Bronchial epithelial cell (primary cell): Measurements from ENCODE around the gene PUM1. TPM values are rescaled to one million over a fixed set of nuclear protein-coding genes. Genes with fewer than 3 reads are reported as not detected.

Experiments
- DNase-seq: peaks from one replicate; pipeline ENCODE4 v3.0.0-alpha.2; 2010; ENCODE audit warnings: low read depth
- FAIRE-seq: peaks from 2 replicates; lab custom pipeline; 2011; peaks lifted over from hg19 to GRCh38; lab: Jason Lieb, UNC
- H3K27me3 ChIP-seq: 2 replicates; pipeline ENCODE4 v1.5.1; 2011; ENCODE audit warnings: low read length; ENCODE audit not compliant: control insufficient read depth, insufficient read depth
- H3K36me3 ChIP-seq: 2 replicates; pipeline ENCODE4 v1.5.1; 2011; ENCODE audit warnings: low read length; ENCODE audit not compliant: control insufficient read depth, insufficient read depth
- H3K4me3 ChIP-seq: 2 replicates; pipeline ENCODE4 v1.5.1; 2011; ENCODE audit warnings: mild to moderate bottlenecking, low read depth, low read length, control low read depth
- total RNA-seq: library from RNA; depleted of rRNA; stranded (reverse); fragments of >200 nt; gene quantifications from 2 replicates; pipeline ENCODE4 v1.2.1, GENCODE V29; 2014
- TF ChIP-seq, protein P1 (sequence below): IDR thresholded peaks from 2 replicates; pipeline ENCODE4 v1.5.1; 2011; ENCODE audit warnings: mild to moderate bottlenecking, moderate library complexity, low read length, control low read depth, inconsistent platforms; ENCODE audit not compliant: insufficient read depth, severe bottlenecking

PUM1 gene, protein sequence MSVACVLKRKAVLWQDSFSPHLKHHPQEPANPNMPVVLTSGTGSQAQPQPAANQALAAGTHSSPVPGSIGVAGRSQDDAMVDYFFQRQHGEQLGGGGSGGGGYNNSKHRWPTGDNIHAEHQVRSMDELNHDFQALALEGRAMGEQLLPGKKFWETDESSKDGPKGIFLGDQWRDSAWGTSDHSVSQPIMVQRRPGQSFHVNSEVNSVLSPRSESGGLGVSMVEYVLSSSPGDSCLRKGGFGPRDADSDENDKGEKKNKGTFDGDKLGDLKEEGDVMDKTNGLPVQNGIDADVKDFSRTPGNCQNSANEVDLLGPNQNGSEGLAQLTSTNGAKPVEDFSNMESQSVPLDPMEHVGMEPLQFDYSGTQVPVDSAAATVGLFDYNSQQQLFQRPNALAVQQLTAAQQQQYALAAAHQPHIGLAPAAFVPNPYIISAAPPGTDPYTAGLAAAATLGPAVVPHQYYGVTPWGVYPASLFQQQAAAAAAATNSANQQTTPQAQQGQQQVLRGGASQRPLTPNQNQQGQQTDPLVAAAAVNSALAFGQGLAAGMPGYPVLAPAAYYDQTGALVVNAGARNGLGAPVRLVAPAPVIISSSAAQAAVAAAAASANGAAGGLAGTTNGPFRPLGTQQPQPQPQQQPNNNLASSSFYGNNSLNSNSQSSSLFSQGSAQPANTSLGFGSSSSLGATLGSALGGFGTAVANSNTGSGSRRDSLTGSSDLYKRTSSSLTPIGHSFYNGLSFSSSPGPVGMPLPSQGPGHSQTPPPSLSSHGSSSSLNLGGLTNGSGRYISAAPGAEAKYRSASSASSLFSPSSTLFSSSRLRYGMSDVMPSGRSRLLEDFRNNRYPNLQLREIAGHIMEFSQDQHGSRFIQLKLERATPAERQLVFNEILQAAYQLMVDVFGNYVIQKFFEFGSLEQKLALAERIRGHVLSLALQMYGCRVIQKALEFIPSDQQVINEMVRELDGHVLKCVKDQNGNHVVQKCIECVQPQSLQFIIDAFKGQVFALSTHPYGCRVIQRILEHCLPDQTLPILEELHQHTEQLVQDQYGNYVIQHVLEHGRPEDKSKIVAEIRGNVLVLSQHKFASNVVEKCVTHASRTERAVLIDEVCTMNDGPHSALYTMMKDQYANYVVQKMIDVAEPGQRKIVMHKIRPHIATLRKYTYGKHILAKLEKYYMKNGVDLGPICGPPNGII
- 38.7 and 48.6 TPM in 2 replicates for total RNA-seq

DNA sequence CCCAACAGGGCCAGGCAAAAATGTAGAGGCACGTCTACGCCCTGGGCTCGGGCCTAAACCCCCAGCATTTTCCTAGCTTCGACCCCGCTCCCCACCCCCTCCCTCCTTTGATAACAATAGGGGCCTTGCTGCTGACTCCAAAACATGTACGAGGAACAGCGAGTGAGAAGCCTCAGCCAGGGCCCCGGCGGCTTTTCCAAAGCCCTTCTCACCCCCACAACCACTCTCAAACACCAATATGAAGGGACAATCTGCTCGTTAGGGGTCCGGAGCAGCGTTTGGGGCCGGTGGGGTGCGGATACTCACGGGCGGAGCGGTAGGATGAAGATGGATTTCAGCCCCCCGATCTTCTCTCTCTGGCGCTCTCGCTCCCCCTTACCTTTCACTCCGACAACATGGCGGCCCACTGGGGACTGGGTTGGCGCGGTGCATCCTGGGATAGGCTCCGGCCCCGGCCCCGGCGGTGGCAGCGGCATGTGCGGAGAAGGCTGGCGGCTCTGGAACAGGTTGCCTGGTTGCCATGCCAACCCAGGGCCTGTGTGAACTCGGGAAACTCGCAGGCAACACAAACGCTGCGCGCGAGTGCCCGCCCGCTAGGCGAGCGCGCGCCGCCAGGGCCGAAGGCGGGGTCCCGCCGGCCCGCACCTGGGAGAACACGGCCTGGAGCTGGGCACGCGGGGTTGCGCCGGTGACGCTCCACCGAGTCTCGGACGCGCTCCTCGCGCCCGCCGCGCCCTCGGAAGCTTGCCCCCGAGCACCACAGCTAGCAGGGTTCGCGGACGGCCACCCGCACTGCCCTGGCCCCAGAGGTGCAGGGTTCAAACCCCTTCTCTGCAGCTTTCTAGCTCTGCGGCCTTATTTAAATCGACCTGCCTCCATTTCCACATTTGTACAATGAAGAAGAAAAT, at the start of gene PUM1:
Gene PUM1 (minus strand): TSS at position 408 of the 908 bp plus-strand sequence. CDS start 6,151 bp downstream, outside the sequence.
- FAIRE-seq (no peak), DNase-seq (peak; percentile 95)
- TF ChIP-seq, protein P1, sequence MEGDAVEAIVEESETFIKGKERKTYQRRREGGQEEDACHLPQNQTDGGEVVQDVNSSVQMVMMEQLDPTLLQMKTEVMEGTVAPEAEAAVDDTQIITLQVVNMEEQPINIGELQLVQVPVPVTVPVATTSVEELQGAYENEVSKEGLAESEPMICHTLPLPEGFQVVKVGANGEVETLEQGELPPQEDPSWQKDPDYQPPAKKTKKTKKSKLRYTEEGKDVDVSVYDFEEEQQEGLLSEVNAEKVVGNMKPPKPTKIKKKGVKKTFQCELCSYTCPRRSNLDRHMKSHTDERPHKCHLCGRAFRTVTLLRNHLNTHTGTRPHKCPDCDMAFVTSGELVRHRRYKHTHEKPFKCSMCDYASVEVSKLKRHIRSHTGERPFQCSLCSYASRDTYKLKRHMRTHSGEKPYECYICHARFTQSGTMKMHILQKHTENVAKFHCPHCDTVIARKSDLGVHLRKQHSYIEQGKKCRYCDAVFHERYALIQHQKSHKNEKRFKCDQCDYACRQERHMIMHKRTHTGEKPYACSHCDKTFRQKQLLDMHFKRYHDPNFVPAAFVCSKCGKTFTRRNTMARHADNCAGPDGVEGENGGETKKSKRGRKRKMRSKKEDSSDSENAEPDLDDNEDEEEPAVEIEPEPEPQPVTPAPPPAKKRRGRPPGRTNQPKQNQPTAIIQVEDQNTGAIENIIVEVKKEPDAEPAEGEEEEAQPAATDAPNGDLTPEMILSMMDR: no peak
- Histone ChIP-seq H3K36me3 (no peaks in the 10 kb centered on the region), H3K27me3 (no peaks in the 10 kb centered on the region), H3K4me3 (peak within 1 kb of the TSS; percentile 73)

- Histone ChIP-seq H3K36me3 (no peaks in the 10 kb centered on the region), H3K27me3 (no peaks in the 10 kb centered on the region), H3K4me3 (no peak overlapping the region)
- TF ChIP-seq, protein P1: no peak
- no peak for FAIRE-seq
- no peak for DNase-seq
Measured at GRCh38 chr1:31112266-31112935, 46.9 kb upstream of the PUM1 start.

DNA sequence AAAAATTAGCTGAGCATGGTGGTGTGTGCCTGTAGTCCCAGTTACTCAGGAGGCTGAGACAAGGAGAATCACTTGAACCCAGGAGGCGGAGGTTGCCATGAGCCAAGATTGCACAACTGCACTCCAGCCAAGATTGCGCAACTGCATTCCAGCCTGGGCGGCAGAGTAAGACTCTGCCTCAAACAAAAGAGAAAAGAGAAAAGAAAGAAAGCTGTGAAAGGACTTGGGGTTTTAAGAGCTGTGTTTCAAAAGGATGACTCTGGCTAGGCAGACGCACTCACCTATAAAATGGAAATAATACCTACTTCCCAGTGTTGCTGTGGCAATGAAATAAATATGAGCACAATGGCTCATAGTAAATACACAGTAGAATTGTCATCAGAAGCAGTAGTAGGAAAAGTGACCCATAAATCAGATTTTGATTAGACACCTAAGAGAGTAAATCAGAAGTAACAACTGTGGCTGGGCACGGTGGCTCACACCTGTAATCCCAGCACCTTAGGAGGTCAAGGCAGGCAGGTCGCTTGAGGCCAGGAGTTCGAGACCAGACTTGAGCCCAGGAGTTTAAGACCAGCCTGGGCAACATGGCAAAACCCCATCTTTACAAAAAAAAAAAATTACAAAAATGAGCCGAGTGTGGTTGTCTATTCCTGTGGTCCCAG, 45.9 kb upstream of the PUM1 start:
- peak; percentile 75 for DNase-seq

DNA sequence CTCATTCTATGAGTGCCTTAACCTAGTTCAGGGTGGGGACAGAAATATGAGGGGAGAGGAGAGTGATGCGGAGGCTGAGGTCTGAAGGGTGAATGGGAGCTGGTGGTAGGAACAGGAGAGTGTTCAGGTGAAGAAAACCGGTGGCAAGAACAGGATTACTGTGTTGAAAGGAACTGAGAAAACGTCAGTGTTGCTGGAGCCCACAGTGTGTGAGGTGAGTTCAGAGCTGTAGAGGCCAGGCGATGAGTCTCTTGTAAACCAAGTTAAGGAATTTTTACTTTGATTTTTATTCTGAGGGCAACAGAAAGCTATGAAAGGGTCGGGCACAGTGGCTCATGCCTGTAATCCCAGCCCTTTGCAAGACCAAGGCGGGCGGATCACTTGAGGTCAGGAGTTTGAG, 45.3 kb upstream of the PUM1 start:
- Histone ChIP-seq H3K4me3 (no peak overlapping the region), H3K27me3 (no peaks in the 10 kb centered on the region), H3K36me3 (no peaks in the 10 kb centered on the region)
- TF ChIP-seq, protein P1: no peak
- FAIRE-seq: no peak
- DNase-seq: no peak

More for the DNA sequence above, 45.9 kb upstream of the PUM1 start:
- H3K36me3 ChIP-seq: no peaks in the 10 kb centered on the region
- TF ChIP-seq, protein P1: no peak
- no peaks in the 10 kb centered on the region for H3K27me3 ChIP-seq
- no peak for FAIRE-seq
- no peak overlapping the region for H3K4me3 ChIP-seq
